Measurements from ENCODE around the gene BMAL1. TPM values are rescaled to one million over a fixed set of nuclear protein-coding genes. Genes with fewer than 3 reads are reported as not detected.

BMAL1 gene
- total RNA-seq, 2 experiments from 2014 or later = 71.3 to 73.3 TPM

DNA sequence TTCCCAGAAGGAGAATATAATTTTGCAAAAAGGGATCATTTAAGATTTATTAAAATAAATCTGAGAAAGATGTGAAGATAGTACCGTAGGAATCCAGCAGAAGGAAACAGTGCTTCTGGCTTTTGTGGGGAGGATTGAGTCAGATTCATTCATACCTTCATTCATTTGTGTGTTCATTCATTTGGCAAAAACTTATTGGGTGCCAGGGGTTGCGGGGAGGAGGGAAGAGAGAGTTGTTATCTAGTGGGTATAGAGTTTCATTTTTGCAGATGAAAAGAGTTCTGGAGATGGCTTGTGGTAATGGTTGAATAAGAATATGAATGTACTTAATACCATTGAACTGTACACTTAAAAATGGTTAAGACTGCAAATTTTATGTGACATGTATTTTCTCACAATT is 31.1 kb downstream of the BMAL1 start:
- POLR2A ChIA-PET = no interaction called here
- peaks cover 39% of the 10 kb centered on the region for H3K36me3 Mint-ChIP-seq (ENCODE audit: low read depth)
- peaks cover 41% of the 10 kb centered on the region for H3K4me1 Mint-ChIP-seq (ENCODE audit: low read depth)
- ATAC-seq (ENCODE audit: poor library complexity) (no peak), DNase-seq (no peak)
- no peak overlapping the region for H3K27ac ChIP-seq (ENCODE audit: low read depth in 1 of 2, low read length in 2 of 2)
- H3K9me3 Mint-ChIP-seq = no peaks in the 10 kb centered on the region
- intact Hi-C loops (cut with DNase I, micrococcal nuclease) = no loop called here
- TF ChIP-seq, protein P1, sequence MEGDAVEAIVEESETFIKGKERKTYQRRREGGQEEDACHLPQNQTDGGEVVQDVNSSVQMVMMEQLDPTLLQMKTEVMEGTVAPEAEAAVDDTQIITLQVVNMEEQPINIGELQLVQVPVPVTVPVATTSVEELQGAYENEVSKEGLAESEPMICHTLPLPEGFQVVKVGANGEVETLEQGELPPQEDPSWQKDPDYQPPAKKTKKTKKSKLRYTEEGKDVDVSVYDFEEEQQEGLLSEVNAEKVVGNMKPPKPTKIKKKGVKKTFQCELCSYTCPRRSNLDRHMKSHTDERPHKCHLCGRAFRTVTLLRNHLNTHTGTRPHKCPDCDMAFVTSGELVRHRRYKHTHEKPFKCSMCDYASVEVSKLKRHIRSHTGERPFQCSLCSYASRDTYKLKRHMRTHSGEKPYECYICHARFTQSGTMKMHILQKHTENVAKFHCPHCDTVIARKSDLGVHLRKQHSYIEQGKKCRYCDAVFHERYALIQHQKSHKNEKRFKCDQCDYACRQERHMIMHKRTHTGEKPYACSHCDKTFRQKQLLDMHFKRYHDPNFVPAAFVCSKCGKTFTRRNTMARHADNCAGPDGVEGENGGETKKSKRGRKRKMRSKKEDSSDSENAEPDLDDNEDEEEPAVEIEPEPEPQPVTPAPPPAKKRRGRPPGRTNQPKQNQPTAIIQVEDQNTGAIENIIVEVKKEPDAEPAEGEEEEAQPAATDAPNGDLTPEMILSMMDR (IDR thresholded peaks at IDR 0.05) = no peak
- H3K4me3 Mint-ChIP-seq = no peak overlapping the region
- peaks cover 67% of the 10 kb centered on the region for H3K4me1 ChIP-seq (ENCODE audit: insufficient read depth, low read length)
- no peaks in the 10 kb centered on the region for H3K27me3 Mint-ChIP-seq
- H3K9me3 ChIP-seq (ENCODE audit: control insufficient read depth in 1 of 2, insufficient read depth in 1 of 2, low read length in 2 of 2) = no peaks in the 10 kb centered on the region
- H3K27me3 ChIP-seq (ENCODE audit: control insufficient read depth in 1 of 2, insufficient read depth in 2 of 2, low read length in 2 of 2) = no peaks in the 10 kb centered on the region
- H3K4me3 ChIP-seq (ENCODE audit: low read length) = no peak overlapping the region
- no peak overlapping the region for H3K27ac Mint-ChIP-seq
- peaks cover 33% of the 10 kb centered on the region for H3K36me3 ChIP-seq (ENCODE audit: insufficient read depth, low read length)
- CTCF ChIA-PET = interaction anchor here (1.9 kb wide), 1 partner anchor 21 kb away, joined by 5 read pairs; no protein-coding TSS in a partner anchor

DNA sequence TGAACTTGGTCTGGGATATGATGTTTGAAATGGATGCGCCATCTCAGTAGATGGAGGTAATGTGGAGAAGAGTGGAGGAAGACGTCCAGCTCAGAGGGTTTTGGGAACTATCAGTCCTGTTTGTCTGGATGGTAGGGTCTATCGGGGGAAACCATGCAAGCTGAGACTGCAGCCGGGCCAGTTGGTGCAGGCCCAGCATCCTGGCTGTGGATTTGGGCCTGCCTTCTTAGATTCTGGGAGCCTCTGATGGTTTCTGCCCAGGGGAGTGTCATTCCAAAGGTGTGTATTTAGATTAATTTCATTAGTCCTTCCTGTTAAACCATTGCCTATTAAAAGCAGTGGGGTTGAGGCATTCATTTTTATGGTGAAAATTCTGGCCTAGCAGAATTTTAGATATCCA is 31.6 kb downstream of the BMAL1 start:
- Mint-ChIP-seq H3K27me3 (no peaks in the 10 kb centered on the region), H3K9me3 (no peaks in the 10 kb centered on the region), H3K27ac (no peak overlapping the region), H3K4me1 (ENCODE audit: low read depth) (peaks cover 45% of the 10 kb centered on the region), H3K4me3 (no peak overlapping the region), H3K36me3 (ENCODE audit: low read depth) (peaks cover 44% of the 10 kb centered on the region)
- DNase-seq (no peak), ATAC-seq (ENCODE audit: poor library complexity) (no peak)
- intact Hi-C loops (cut with DNase I, micrococcal nuclease) = no loop called here
- no peaks in the 10 kb centered on the region for H3K27me3 ChIP-seq (ENCODE audit: control insufficient read depth in 1 of 2, insufficient read depth in 2 of 2, low read length in 2 of 2)
- peaks cover 67% of the 10 kb centered on the region for H3K4me1 ChIP-seq (ENCODE audit: insufficient read depth, low read length)
- ChIA-PET POLR2A (no interaction called here), CTCF (interaction anchor here (1.9 kb wide), 1 partner anchor 22 kb away, joined by 5 read pairs; no protein-coding TSS in a partner anchor)
- no peak overlapping the region for H3K27ac ChIP-seq (ENCODE audit: low read depth in 1 of 2, low read length in 2 of 2)
- no peak overlapping the region for H3K4me3 ChIP-seq (ENCODE audit: low read length)
- H3K36me3 ChIP-seq (ENCODE audit: insufficient read depth, low read length) = peaks cover 33% of the 10 kb centered on the region
- no peaks in the 10 kb centered on the region for H3K9me3 ChIP-seq (ENCODE audit: control insufficient read depth in 1 of 2, insufficient read depth in 1 of 2, low read length in 2 of 2)
- TF ChIP-seq, protein P1 (IDR thresholded peaks at IDR 0.05) = no peak

DNA sequence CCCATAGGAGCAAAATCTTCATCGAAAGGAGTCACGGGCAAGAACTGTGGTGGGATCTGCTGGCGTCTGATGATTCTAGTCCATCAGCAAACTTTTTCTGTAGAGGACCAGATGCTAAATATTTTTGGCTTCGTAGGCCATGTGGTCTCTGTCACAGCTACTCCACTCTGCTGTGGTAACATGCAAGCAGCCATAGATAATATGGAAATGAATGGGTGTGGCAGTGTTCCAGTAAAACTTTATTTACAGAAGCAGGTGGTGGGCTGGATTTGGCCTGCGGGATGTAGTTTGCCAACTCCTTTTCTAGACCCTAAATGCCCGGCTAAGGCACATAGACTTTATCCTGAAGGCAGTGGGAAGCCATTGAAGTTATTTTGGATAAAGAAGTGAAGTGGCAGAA is 32.9 kb downstream of the BMAL1 start:
- no peaks in the 10 kb centered on the region for H3K27me3 Mint-ChIP-seq
- no peak overlapping the region for H3K4me3 ChIP-seq (ENCODE audit: low read length)
- DNase-seq (no peak), ATAC-seq (ENCODE audit: poor library complexity) (no peak)
- no peak overlapping the region for H3K27ac ChIP-seq (ENCODE audit: low read depth in 1 of 2, low read length in 2 of 2)
- TF ChIP-seq, protein P1 (IDR thresholded peaks at IDR 0.05) = no peak
- no peaks in the 10 kb centered on the region for H3K9me3 Mint-ChIP-seq
- H3K4me1 Mint-ChIP-seq (ENCODE audit: low read depth) = peaks cover 58% of the 10 kb centered on the region
- peaks cover 33% of the 10 kb centered on the region for H3K36me3 ChIP-seq (ENCODE audit: insufficient read depth, low read length)
- H3K36me3 Mint-ChIP-seq (ENCODE audit: low read depth) = peaks cover 56% of the 10 kb centered on the region
- H3K27ac Mint-ChIP-seq = no peak overlapping the region
- H3K27me3 ChIP-seq (ENCODE audit: control insufficient read depth in 1 of 2, insufficient read depth in 2 of 2, low read length in 2 of 2) = no peaks in the 10 kb centered on the region
- no peak overlapping the region for H3K4me3 Mint-ChIP-seq
- ChIA-PET POLR2A (no interaction called here), CTCF (no interaction called here)
- H3K4me1 ChIP-seq (ENCODE audit: insufficient read depth, low read length) = peaks cover 69% of the 10 kb centered on the region
- no peaks in the 10 kb centered on the region for H3K9me3 ChIP-seq (ENCODE audit: control insufficient read depth in 1 of 2, insufficient read depth in 1 of 2, low read length in 2 of 2)
- intact Hi-C loops (cut with DNase I, micrococcal nuclease) = no loop called here

Data from CD4-positive, alpha-beta T cell (primary cell).